Skeletal muscle cell (primary cell): ENCODE data around the gene ACP3.
A peak's percentile ranks its signal among the peaks of the same experiment; 100 is the strongest.
"Not testable (repeated sequence)": the region's sequence is repeated elsewhere in the genome, so short reads cannot be mapped to it uniquely, and the experiment has no call there.

Source experiments
- DNase-seq: peaks from one replicate; pipeline ENCODE4 v3.0.0-alpha.2; 2010; ENCODE audit warnings: low read depth
- H3K4me3 ChIP-seq: 2 replicates; pipeline ENCODE4 v1.5.1; 2011; ENCODE audit warnings: low read depth, mild to moderate bottlenecking, control low read depth, low read length, moderate library complexity

Gene ACP3

DNA sequence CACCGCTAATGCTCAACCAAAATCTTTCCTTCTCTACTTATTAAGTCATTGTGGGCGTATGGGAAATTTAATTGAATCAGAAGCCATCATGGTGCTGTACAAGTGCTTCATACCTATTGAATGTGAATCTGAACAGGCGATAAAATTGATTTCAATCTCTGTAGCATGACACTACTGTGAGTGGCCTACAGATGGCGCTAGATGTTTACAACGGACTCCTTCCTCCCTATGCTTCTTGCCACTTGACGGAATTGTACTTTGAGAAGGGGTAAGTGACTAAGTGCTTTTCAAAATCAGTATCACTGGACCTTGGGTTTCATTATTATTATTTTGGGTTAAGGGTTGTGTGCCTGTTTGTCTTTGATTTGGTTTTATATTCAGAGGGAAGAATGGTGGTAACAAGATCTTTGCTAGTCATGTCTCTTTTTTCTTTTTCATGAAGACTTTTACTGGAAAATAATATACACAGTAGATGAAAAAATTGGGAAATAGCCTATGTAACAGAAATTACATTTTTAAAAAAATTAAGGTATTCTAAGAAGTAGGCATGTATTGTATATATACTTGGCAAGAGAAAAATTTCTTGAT is 35.4 kb downstream of the ACP3 start:
- DNase-seq, result no peak
- H3K4me3 ChIP-seq, result no peak overlapping the region

DNA sequence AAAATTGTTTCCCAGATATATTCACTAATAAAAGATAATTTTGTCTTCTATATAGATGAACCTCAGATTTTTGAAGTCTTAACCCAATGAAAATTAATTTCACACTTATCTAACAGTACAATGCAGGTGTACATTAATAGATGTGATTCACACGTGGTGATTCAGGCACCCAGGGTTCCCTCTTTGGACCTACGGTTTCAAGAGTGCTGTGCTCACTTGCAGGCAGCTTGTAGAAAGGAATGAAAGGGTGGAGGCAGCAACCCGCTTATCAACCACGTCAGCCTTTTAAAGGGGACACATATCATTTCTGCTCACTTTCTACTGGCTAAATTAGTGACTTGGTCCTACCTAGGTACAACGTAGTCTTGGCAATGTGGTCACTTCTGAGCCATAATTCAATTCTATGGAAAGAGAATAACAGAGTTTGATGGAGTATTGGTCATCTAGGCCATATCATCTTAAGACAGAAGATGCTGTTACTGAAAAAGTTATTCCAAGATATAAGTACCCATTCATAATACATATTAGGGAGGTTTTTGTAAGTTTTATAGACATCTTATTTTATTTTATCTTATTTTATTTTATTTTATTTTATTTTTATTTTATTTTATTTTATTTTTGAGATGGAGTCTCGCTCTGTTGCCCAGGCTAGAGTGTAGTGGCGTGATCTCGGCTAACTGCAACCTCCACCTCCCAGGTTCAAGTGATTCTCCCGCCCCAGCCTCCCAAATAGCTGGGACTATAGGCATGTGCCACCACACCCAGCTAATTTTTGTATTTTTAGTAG is 37.9 kb downstream of the ACP3 start:
- DNase-seq, result no peak
- H3K4me3 ChIP-seq, result no peak overlapping the region

GRCh38 chr3:132356568-132356967 is 39.4 kb downstream of the ACP3 start:
- H3K4me3 ChIP-seq, result no peak overlapping the region
- no peak for DNase-seq

DNA sequence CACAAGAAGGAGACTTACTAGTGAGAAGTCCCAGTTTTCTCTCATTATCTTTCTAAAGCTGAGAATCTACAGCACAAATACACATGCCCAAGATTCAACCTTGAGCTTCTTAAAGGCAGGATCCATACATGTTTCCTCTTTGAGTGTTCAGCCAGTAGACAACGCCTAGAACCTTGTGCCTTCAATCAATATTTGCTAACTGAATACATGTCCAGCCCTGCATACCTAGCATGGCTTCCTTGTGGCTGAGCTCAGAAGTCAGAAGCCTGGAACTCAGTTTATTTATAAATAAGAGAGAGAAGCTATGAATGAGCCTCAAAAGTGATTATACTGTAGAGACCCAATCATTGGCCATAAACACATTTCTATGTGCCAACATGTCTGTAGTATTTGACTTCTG is 43.5 kb downstream of the ACP3 start:
- no peak for DNase-seq
- H3K4me3 ChIP-seq, result no peak overlapping the region

GRCh38 chr3:132362329-132362728 is 45.1 kb downstream of the ACP3 start:
- DNase-seq, result no peak
- H3K4me3 ChIP-seq, result no peak overlapping the region

DNA sequence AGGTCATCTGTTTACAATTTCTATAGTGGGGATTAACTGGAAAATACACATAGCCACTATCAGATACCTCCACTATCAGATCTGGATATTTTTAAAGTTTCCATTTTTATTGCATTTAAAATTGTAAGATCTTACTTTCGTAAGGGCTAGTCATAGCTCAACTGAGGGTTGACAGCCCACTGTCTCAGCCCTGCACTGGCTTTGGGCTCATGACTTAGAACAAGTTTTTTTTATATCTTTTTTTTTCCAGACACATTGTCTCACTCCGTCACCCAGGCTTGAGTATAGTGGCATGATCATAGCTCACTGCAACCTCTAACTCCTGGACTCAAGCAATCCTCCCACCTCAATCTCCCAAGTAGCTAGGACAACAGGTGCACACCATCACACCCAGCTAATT is 51.3 kb downstream of the ACP3 start:
- DNase-seq, result no peak

GRCh38 chr3:132368962-132369361 is 51.8 kb downstream of the ACP3 start:
- no peak for DNase-seq
- no peak overlapping the region for H3K4me3 ChIP-seq

More for the DNA sequence above, 51.3 kb downstream of the ACP3 start:
- no peak overlapping the region for H3K4me3 ChIP-seq

GRCh38 chr3:132376945-132377354 is 59.7 kb downstream of the ACP3 start:
- H3K4me3 ChIP-seq, DNase-seq: not testable (repeated sequence)

DNA sequence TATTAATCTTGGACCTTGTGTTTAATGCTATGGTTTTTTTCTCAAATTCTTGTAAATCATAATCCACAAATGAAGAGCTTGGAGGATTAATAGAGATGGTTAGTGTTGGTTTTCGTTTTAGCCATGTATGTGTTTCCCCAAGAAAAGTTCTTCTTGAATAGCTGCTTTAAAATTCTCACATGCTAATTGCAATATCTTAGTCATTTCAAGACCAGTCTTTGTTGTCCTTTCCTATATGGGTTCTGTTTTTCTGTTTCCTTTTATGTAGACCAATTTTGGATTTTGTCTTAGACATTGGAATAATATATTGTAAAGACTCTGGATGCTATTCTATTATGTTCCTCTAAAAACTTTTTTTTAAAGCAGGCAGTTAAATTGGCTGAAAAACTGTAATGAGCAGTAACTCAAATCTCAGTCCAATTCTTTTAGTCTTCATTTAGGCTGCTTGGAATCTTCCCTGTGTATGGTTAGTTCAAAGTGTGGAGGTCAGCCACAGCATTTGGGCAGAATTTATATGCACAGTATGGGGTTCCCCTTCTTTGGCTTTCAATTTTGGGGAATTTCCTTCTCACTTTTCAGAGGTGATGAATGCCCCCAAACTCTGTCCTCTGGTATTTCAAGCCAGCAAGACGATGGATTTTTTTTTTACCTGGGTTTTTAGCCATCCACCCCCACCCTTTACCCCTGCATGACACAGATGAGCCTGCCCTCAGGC is 61.0 kb downstream of the ACP3 start:
- H3K4me3 ChIP-seq, result no peak overlapping the region
- no peak for DNase-seq

GRCh38 chr3:132378846-132379245 is 61.6 kb downstream of the ACP3 start:
- DNase-seq, result no peak
- H3K4me3 ChIP-seq, result no peak overlapping the region

DNA sequence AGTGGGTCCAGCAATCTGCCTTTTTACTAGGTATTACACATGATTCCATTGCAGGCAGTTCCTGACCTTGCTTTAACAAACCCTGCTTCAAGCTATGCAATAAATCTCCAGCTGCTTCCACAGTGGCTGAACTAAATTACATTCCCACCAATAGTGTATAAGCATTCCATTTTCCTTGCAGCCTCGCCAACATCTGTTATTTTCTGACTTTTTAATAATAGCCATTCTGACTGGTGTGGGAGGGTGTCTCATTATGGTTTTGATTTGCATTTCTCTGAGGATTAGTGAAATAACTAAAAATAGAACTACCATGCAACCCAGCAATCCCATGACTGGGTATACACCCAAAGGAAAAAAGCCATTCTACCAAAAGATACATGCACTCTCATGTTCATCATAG is 63.7 kb downstream of the ACP3 start:
- DNase-seq, result no peak
- no peak overlapping the region for H3K4me3 ChIP-seq

GRCh38 chr3:132381348-132381944 is 64.2 kb downstream of the ACP3 start:
- H3K4me3 ChIP-seq, result no peak overlapping the region
- DNase-seq, result no peak

- DNase-seq, result no peak
- H3K4me3 ChIP-seq, result no peak overlapping the region
These were observed 65.1 kb downstream of the ACP3 start for GRCh38 chr3:132382267-132382666.

DNA sequence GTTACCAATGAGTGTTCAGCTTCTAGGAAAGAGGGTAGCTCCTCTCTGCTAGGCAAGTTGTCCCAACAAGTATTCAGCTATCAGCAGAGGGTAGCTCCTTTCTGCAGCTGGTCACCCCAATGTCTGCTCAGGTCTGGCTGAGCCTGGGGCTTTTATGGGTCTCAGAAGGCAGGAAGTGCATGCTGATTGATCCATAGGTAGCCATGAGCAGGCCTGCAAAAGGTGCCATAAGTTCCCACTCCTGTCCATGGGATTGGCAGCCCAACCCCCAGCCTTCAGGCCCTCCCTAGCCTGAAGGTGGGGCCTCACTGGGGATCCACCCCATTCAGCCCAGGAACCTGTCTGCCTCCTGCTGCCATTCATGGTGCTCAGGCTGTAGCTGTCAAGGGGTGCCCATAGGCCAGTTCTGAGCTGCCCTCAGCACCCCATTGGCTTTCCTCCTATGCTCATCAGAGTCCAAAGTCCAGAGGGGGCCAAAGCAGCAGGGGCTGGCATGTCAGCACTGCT is 65.5 kb downstream of the ACP3 start:
- H3K4me3 ChIP-seq, result no peak overlapping the region

GRCh38 chr3:132386259-132386658 is 69.1 kb downstream of the ACP3 start:
- no peak for DNase-seq
- no peak overlapping the region for H3K4me3 ChIP-seq

More for the DNA sequence above, 65.5 kb downstream of the ACP3 start:
- DNase-seq, result no peak

DNA sequence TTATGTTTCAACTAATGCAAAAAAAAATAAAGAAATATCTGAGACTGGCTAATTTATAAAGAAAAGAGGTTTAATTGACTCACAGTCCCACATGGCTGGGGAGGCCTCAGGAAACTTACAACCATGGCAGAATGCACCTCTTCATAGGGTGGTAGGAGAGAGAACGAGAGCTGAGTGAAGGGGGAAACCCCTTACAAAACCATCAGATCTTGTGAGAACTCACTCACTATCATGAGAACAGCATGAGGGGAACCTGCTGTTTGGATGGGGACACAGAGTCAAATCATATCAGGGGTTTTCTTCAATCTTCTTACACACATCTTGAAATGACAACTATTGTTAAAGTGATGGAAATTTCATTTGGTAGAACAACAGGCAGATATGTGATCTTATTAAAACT is 75.5 kb downstream of the ACP3 start:
- DNase-seq, H3K4me3 ChIP-seq: not testable (repeated sequence)

- peak; percentile 10 for DNase-seq
- H3K4me3 ChIP-seq, result no peak overlapping the region
These were observed 77.1 kb downstream of the ACP3 start for GRCh38 chr3:132394320-132394719.

- no peak overlapping the region for H3K4me3 ChIP-seq
- no peak for DNase-seq
These were observed 77.9 kb downstream of the ACP3 start for GRCh38 chr3:132395126-132395525.

- DNase-seq, result no peak
- no peak overlapping the region for H3K4me3 ChIP-seq
These were observed 79.0 kb downstream of the ACP3 start for GRCh38 chr3:132396255-132396654.

GRCh38 chr3:132396776-132397175 is 79.6 kb downstream of the ACP3 start:
- not testable (repeated sequence) for DNase-seq, H3K4me3 ChIP-seq
